MV-4-11 (cell line): ENCODE measurements around the gene TPPP.

ENCODE experiments used
- DNase-seq: peaks from one replicate; lab custom pipeline; 2025; lab: John Stamatoyannopoulos, UW

The TPPP gene

DNA sequence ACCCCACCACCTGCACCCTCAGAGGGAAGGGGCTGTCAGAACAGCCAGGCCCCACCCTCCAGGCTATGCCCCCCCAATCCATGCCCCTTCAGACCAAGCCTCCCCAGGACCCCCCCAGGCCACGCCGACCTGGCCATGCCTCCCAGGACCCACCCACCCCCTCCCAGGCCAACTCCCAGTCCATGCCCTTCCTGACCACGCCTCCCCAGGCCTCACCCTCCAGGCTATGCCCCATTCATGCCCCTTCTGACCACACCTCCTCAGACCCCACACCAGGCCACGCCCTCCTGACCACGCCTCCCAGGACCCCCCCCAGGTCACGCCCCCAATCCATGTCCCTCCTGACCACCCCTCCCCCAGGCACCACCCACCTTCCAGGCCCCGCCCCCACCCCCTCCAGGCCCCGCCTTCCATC, 27.6 kb downstream of the TPPP start:
- DNase-seq: no peak

DNA sequence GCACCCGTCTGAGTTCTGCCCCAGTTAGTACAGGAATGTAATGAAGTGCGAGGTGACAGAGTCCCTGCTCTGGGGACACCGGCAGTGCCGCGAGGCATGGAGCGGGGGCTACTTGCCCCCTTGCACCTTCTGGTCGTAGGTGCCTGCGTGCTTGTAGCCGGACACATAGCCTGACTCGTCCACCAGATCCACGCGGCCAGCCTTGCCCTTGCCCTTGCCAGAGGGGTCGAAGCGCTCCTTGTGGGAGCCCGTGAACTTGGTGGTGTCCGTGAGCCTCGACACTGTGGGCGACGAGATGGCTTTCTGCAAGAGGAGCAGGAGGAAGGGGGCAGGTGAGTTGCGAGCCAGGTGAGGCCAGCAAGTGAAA, 28.2 kb downstream of the TPPP start:
- no peak for DNase-seq

DNA sequence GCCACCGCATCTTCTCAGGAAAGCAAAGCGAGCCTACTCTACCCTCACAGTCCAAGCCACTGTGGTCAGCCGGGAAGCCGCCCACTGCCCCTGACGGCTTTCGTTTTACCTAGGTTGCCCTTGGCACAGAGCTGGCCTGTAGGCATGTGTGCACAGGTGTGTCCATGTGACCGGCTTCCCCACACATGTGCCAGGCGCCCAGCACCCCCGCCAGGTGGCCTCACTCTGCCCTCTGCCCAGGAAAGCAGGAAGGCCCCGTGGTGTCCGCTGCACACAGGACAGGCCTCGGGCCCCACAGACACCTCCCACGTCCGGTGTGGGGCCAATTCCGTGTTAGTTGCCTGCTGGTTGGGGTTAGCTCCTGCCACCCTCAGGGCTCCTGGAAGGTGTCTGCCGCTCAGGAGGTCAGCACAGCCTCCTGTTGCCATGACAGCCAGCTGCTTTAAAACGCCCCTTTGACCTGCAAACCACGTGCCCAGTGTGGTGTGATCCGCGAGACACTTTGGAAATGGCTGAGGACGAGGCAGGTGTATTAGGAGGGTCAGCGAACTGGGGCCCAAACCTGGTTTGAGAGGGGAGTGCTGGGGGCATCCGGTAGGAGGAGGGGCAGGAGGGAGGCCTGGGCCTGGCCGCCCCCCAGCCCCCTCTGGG, 28.7 kb downstream of the TPPP start:
- DNase-seq: no peak

DNA sequence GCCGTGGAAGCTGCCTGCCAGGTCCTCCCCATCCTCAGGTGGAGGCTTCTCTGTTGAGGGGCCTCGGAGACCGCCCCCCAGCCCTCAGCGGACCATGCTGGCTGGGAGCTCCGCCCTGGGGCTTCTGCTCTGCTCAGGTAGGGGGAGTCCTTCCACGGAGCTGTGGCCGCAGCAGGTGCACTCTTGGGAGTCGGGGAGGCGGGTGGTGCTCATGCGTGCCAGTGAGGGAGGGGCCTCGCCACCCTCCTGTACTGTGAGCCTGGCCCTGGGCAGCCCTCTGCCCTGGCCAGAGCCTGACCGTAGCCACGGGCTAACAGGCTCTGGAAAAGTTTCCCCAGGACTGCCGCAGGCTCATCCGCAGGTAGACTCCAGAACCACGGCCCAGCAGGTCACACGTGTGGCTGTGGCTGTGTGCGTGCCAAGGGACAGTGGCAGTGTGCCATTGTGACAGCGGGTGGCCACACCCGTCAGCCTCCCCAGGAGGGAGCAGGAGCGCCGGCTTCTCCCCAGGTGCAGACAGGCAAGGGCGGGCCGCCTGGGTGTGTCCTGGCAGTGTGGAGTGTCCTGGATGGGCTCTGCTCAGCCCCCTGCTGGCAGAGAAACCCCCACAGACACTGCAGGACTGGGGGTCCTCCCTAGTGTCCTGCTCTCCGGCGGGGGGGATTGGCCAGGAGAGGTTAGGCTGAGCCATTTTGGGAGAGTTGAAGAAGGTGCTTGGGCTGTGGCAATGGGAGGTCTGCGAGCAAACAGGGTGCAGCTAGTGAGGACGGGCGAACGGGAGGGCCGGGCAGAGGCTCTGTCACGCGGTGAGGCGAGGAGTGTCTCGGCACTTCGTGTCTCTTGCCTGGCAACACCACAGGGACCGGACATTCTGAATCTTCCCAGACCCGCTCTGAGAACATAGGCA, 29.5 kb downstream of the TPPP start:
- DNase-seq: no peak

DNA sequence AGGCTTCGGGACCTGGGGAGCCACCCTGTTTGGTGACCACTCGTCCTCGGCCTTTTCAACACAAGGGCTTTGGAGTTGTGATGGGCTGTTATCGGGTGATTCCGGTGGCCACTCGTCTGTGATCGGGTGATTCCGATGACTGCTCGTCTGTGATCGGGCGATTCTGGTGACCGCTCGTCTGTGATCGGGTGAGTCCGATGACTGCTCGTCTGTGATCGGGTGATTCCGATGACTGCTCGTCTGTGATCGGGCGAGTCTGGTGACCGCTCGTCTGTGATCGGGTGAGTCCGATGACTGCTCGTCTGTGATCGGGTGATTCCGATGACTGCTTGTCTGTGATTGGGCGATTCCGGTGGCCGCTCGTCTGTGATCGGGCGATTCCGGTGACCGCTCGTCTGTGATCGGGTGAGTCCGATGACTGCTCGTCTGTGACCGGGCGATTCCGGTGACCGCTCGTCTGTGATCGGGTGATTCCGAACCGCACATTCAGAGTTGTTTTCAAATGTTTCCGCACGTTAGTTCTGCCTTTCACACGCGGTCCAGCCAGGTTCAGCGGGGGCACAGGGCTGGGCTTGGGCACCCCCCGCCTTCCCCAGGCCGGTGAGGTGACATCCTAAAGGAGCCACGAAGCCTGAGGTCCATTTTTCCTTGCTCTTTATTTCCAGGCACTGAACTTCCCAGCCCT, 30.3 kb downstream of the TPPP start:
- no peak for DNase-seq

DNA sequence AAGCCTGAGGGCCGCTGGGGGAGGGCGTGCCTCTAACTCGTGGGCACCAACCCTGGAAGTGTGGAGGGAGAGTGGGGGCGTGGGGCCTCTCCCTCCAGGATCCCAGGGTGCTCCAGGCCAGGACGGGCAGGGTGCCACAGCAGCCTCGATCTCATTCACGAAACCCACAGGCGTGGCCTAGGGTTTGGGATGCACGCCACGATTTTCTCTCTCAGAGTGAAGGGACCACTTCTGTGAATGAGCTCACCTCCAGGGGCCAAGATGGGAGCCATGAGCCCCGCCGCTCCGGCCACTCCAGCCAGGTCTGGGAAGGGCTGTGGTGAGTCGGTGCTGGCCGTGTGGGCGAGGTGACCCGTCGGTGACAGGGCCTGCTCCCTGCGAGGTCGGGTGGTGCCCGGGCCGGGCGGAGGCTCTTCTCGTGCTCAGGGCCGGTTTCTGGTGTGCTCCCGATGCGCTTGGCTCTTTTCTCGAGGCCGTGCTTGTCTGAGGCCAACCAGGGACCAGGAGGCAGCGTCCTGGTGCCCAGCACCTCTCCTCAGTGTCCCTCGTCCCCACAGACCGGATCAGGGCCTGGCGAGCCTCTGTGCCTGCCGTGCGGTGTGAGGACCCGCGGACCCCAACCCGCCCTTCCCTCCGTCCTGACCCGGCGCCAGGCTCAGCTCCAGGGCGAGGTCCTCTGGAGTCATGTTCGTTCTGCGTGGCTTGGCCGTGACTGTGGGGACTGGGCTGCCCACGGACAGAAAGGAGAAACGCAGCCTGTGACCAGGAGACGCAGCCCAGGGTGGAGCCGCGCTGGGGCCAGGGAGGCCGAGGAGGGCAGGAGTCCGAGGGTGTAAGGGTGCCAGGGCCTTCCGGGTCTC, 31.0 kb downstream of the TPPP start:
- DNase-seq: no peak

DNA sequence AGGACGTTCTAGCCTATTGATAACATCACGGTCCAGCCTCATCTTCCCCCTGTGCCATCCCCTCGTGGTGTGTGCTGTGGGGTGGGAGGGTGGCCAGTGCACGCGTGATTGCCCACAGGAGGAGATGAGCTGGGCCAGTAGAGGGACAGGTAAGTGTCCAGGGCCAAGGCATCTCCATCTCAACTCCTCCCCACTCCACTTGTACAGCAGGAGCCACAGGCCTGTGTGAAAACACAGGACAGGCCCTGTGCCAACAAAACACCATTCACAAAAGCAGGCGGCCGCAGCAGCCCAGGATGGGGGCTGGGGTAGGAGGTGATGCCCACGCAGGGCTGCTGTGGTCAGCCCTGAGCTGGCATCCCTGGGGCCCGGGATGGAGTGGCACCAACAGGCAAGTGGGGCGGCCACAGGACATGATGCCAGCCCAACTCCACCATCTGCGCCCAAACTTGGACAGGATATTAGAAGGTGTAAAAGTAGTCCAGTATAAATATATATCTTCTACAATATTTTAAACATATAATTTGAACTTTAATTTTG, 32.6 kb downstream of the TPPP start:
- DNase-seq: no peak

DNA sequence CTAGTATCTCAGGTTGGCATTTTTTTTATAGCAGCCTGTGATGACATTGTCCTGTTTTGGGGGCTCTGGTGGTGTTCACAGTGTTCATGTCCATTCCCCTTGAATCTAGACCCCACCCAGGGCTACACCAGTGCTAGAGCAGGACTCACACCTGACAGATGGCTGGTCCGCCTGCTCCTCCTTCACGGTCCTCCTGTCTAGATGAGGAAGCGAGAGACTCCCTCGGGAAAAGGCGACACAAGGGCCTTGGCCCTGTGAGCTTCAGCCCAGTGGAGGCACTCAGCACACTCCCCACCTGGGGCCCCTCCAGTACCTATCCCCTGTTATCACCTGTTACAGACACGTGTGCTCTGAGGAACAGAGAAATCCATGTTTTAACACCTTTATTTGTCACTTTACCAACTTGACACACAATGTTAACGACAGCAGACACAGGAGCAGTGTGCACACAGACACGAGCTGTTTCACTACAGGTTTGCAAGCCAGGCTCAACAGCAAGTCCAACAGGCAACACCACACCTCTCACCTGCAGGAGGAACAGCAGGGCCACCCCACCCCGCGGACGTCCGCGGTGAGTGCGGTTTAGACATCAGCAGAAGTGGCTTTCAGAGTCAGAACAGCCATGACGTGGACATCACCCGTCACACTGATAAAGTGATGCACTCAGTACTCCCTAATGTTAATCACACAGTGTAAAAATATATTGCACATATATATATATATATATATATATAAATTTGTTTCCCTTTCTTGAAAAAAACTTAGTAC, 33.5 kb downstream of the TPPP start:
- DNase-seq: no peak

DNA sequence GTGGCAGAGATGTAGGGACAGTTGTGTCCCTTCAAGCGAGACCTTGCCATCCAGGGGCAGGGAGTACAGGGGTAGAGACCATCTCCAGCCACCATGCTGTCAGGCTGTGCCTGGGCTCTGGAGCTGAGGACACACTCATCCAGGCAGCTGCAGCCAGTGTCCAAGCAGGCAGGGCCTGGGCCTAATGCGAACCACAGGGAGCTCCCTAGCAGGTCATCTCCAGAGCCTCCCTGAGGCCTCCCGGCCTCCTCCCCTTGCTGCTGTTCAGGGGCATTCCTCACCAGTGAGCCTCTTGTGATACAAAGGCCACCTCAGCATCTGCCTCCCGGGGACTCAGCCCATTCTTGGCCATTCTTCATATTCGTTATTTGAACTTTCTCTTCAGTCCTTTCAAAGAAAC, 35.0 kb downstream of the TPPP start:
- DNase-seq: no peak

DNA sequence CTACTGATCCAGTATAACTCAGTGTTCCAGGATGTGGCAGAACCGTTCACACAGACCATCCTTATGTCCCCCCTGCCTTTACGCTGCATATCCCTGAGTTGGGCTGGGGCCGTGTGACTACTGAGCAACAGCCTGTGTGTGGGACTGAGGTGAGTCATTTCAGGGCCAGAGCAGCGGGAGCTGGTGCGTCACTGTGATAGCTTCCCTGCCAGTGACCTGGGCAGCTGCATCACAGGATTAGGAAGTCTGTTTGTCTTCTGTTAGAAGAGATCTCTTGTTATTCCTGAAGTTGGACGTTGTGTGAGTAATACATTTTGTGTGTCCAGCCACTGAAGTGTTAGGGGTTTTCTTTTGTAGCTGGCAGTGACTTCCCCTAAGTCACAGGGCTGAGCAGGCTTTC, 35.6 kb downstream of the TPPP start:
- DNase-seq: peak; percentile 58

DNA sequence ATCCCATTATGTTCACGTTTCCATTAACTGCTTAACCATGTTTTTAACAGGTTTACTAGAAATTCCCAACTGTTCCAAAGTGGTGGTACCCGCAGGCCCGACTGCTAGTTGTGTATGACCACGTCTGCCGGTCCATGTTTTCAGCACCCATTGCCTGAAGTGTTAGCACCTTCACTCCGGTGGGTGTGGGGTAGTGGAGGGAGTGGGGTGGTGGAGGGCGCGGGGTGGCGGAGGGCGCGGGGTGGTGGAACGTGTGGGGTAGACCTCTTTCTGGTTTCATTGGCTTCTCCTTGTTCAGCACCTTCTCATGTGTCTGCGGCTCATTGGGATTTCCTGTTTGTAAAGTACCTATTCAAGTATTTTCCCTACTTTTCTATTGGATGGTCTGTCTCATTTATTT, 37.7 kb downstream of the TPPP start:
- DNase-seq: no peak

DNA sequence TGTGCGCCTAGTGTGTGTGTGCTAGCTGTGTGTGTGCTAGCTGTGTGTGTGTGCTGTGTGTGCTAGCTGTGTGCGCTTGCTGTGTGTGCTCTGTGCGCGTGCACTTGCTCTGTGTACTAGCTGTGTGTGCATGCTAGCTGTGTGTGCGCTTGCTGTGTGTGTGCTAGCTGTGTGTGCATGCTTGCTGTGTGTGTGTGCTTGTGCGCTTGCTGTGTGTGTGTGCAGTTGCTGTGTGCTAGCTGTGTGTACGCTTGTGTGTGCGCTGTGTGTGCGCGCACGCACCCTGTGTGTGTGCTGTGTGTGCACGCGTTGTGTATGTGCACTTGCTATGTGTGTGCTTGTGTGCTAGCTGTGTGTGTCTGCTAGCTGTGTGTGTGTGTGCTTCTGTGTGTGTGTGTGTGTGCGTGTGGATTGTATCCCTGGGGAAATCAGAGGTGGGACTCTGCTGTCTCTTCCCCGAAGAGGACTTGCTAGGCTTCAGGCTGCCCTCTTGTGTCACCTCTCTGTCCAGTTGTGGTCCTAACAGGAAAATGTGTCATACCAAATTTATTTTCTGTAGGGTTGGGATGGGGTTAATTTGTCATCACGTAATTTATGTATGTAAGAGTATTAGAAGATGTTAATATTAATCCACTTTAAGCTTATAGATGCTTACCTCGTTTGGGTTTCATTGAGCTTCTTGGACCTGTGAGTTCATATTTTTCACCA, 38.9 kb downstream of the TPPP start:
- DNase-seq: peak; percentile 8

DNA sequence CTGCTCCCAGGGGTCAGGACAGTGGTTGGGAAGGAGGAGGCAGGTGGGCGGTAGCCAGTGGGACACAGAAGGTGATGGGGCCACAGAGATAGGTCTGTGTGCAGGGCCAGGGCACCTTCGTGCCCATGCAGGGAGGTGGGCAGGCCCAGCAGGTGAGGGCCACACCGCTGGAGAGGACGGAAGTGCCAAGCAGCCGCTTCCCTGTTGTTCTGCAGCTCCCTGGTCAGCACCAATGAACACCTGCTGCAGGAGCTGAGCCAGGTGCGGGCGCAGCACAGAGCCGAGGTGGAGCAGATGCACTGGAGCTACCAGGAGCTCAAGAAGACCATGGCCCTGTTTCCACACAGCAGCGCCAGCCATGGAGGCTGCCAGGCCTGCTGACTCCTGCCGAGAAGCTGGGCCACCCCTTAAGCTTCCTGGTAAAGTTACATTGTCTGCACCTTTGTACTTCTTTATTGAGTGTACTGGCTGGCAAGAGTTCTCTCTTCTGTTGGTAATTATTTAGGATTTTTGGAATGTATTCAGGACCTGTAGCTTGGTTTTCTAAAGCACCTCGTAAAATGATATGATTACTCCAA, 40.3 kb downstream of the TPPP start:
- DNase-seq: no peak

DNA sequence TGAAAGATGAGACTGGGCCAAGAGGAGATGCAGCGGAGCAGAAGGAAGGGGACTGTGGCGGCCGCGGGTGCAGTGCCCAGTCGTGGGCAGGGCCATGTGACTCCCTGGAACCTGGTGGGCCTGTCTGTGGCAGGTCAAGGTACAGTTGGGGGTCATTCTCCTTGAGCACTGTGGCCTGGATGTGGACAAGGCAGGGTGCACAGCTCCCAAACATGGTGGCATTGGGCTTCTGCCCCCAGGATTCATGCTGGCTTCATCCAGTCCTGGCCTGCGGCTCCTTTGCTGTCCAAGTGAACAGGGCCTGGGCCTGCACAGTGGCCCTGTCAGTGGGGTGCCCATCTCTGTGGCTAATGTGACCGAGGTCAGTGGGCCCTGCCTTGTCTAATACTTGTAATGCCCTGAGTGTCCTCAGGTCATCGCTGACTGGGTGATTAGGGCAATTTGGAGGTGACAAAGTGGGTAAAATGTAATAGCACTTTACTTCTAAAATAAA, 41.1 kb downstream of the TPPP start:
- no peak for DNase-seq

DNA sequence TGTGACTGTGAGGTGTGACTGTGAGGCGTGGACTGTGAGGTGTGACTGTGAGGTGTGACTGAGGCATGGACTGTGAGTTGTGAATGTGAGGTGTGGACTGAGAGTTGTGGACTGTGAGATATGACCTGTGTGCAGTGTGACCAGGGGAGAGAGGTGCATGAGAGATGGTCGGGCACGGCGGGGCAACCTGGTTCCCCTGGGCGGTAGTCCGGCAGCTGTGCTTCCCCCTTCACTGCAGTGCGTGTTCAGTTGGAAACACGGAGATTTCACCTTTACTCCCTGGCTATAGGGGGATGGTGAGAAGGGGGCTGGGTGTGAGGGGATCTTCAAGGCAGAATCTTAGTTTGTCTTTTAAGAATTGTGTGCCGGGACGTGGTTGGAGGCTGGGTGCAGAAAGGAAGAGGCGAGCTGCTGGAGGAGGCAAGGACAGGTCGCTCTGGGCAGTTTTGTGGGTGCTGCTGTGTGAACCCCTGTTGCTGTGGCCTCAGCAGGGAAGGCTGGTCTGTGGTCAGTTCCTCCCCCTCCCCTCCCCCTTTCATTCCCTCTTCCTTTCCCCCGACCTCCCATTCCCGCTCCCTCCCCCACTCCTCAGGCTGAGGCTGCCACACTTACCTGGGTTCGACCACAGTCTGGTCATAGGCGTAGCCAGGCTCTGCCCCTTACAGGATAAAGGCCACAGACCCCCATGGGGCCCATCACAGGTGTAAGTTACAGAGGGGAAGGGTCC, 41.7 kb downstream of the TPPP start:
- DNase-seq: no peak

DNA sequence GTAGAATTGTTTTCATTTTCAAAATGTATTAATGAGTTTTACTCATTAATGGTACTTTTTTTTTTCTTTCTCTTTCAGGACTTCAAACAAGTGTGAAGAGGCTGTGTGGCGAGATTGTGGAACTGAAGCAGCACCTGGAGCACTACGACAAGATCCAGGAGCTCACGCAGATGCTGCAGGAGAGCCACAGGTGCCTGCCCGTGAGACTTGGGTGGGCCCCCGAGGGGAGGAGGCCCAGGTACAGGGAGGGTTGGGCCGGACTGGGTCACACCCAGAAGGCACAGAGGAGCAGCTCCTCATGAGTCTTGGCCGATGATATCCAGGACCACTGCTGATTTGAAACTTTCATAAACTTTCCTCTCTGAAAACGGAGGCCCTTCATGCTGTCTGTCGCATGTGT, 45.4 kb downstream of the TPPP start:
- DNase-seq: no peak

DNA sequence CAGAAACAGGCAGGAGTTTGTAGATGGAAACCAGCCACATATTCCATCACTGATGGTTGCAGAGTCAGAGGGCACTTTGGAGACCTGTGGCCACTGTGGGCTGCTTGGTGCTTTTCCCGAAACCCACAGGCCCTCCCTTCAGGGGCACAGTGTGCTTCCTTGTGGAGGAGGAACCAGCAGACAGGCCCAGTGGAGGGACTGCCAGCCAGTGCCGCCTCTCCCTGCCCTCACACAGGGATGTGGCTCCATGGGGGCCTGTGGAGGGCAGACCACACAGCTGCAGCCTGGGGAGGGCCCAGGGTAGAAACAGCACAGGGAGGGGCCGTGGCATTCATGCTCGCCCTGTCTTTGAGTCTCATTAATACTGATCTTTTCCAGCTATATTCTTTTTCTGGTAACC, 45.8 kb downstream of the TPPP start:
- DNase-seq: no peak

DNA sequence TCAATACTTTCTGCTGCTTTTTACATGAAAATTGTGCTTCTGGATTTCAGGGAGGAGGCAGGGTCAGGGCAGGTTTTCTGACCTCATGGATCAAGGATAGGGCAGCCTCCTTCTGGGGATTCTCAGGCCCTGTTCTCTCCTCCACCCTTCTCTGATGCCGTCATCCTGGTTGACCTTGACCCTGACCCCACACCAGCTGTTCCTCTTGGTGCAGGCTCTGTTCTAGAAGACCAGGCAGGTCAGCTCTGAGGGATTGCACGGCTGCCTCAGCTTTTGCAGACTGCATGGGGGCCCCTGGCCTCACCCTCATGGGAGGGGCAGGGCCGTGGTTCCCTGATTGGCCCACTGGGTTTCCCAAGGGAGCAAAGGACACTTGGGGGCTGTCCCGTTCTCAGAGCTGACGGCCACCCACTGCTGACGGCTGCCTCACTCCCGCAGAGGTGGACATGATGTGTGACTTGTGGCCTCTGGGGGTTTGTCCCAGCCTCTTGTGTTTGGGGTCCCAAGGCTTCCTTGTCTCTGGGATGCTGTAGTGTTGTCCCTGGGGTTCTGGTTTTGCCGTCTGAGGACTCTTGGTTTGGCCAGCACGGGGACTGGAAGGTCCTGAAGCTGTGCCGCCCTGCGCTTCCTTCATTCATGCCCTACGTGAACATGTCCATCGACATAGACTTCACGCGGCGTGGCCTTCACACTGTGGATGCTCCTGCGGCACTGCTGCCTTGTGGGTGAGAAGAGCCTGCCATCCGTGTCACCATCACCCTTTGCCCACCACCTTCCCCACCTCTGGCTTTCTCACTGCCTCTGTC, 46.6 kb downstream of the TPPP start:
- DNase-seq: no peak
